HCT116 (cell line): ENCODE data around the gene PTPN20.

Experiments
- CEBPB ChIP-seq: IDR thresholded peaks from 2 replicates; pipeline ENCODE4 v1.6.1; 2012; ENCODE audit warnings: low read depth
- CTCF ChIP-seq, 3 experiments: fragments of 200-600 bp in 1 of 3; sonication (generic) in 1 of 3; IDR thresholded peaks in 2 of 3; conservative IDR thresholded peaks in 1 of 3; 2 replicates each; pipeline ENCODE4 v1.5.1; 2012 to 2017; ENCODE audit warnings: low read depth in 2 of 3, low read length in 2 of 3, antibody characterized with exemption in 1 of 3, borderline replicate concordance in 1 of 3, control low read depth in 1 of 3, mild to moderate bottlenecking in 1 of 3, mixed read lengths in 1 of 3, mixed run types in 1 of 3, moderate library complexity in 1 of 3; ENCODE audit not compliant: insufficient read depth in 1 of 3
- EZH2 ChIP-seq: fragments of 200-600 bp; sonication (generic); IDR thresholded peaks from 2 replicates; pipeline ENCODE4 v1.6.1; 2017; ENCODE audit warnings: antibody characterized with exemption, mixed run types
- EZH2phosphoT487 ChIP-seq: fragments of 200-600 bp; IDR thresholded peaks from 2 replicates; pipeline ENCODE4 v1.6.1; 2018; ENCODE audit warnings: antibody characterized with exemption, borderline replicate concordance
- JUND ChIP-seq: IDR thresholded peaks from 2 replicates; pipeline ENCODE4 v1.6.1; 2012
- MAX ChIP-seq: IDR thresholded peaks from 2 replicates; pipeline ENCODE4 v1.6.1; 2012
- POLR2A ChIP-seq: IDR thresholded peaks from 2 replicates; pipeline ENCODE4 v1.7.0; 2011; ENCODE audit warnings: borderline replicate concordance; ENCODE audit not compliant: insufficient read depth, insufficient read length; ENCODE audit errors: extremely low read depth
- POLR2AphosphoS5 ChIP-seq: IDR thresholded peaks from 2 replicates; pipeline ENCODE4 v1.6.1; 2011; ENCODE audit warnings: mild to moderate bottlenecking, low read depth, low read length, moderate library complexity
- RAD21 ChIP-seq: IDR thresholded peaks from 2 replicates; pipeline ENCODE4 v1.6.1; 2012; ENCODE audit warnings: low read depth, mild to moderate bottlenecking
- SIN3A ChIP-seq: IDR thresholded peaks from 2 replicates; pipeline ENCODE4 v1.6.1; 2012; ENCODE audit warnings: low read depth
- SRF ChIP-seq: IDR thresholded peaks from 2 replicates; pipeline ENCODE4 v1.6.1; 2012; ENCODE audit warnings: low read depth
- TCF7L2 ChIP-seq: IDR thresholded peaks from 2 replicates; pipeline ENCODE4 v1.7.0; 2011; ENCODE audit warnings: borderline replicate concordance, inconsistent platforms; ENCODE audit not compliant: insufficient read depth, insufficient read length; ENCODE audit errors: extremely low read depth
- YY1 ChIP-seq: IDR thresholded peaks from 2 replicates; pipeline ENCODE4 v1.6.1; 2011; ENCODE audit warnings: low read length, low read depth, moderate library complexity, mild to moderate bottlenecking; ENCODE audit not compliant: insufficient replicate concordance; ENCODE audit errors: extremely low read depth
- ZBTB33 ChIP-seq: IDR thresholded peaks from 2 replicates; pipeline ENCODE4 v1.6.1; 2011; ENCODE audit warnings: mild to moderate bottlenecking, low read length, moderate library complexity; ENCODE audit not compliant: insufficient replicate concordance; ENCODE audit errors: extremely low read depth

- TF ChIP-seq CTCF (IDR thresholded peaks at IDR 0.05 in 2 of 3, conservative IDR thresholded peaks at IDR 0.05 in 1 of 3; ENCODE audit: borderline replicate concordance in 1 of 3, insufficient read depth in 1 of 3, low read depth in 2 of 3, low read length in 2 of 3) = no peak
- no peak for TF ChIP-seq TCF7L2
- no peak for TF ChIP-seq CEBPB
- TF ChIP-seq EZH2 = no peak
- no peak for TF ChIP-seq POLR2AphosphoS5
- TF ChIP-seq JUND = no peak
- no peak for TF ChIP-seq POLR2A
- TF ChIP-seq RAD21 = no peak
- TF ChIP-seq EZH2phosphoT487 = no peak
- no peak for TF ChIP-seq YY1
- TF ChIP-seq MAX = no peak
- TF ChIP-seq SIN3A = no peak
- no peak for TF ChIP-seq SRF
- TF ChIP-seq ZBTB33 = no peak
These were observed 122.5 kb downstream of the PTPN20 start for GRCh38 chr10:47033541-47034270.
